H9 (cell line): Measurements from ENCODE around the gene EHD4. TPM values are rescaled to one million over a fixed set of nuclear protein-coding genes. Genes with fewer than 3 reads are reported as not detected.
A peak's percentile ranks its signal among the peaks of the same experiment; 100 is the strongest.

Experiments used
- DNase-seq: peaks from one replicate; pipeline ENCODE4 v3.0.0-alpha.2; 2017
- H2AFZ ChIP-seq: one replicate; pipeline ENCODE4 v1.6.1; 2013; ENCODE audit warnings: mild to moderate bottlenecking, low read length, control low read depth, moderate library complexity
- H2AK5ac ChIP-seq: 2 replicates; pipeline ENCODE4 v1.6.1; 2013; ENCODE audit warnings: low read length, control low read depth, mixed read lengths; ENCODE audit not compliant: insufficient read length
- H2BK120ac ChIP-seq: one replicate; pipeline ENCODE4 v1.6.1; 2013; ENCODE audit warnings: low read depth, mild to moderate bottlenecking, low read length, control low read depth, inconsistent platforms; ENCODE audit not compliant: poor library complexity, severe bottlenecking
- H2BK12ac ChIP-seq: 2 replicates; pipeline ENCODE4 v1.6.1; 2013; ENCODE audit warnings: low read length, control low read depth, mixed read lengths, low read depth; ENCODE audit not compliant: insufficient read length
- H2BK15ac ChIP-seq: 2 replicates; pipeline ENCODE4 v1.6.1; 2013; ENCODE audit warnings: low read depth, low read length, control low read depth
- H2BK20ac ChIP-seq: one replicate; pipeline ENCODE4 v1.6.1; 2013; ENCODE audit warnings: low read depth, mild to moderate bottlenecking, low read length, control low read depth, inconsistent platforms; ENCODE audit not compliant: poor library complexity, severe bottlenecking
- H2BK5ac ChIP-seq: 2 replicates; pipeline ENCODE4 v1.6.1; 2013; ENCODE audit warnings: low read length, control low read depth, mixed read lengths; ENCODE audit not compliant: insufficient read length
- H3K14ac ChIP-seq: 2 replicates; pipeline ENCODE4 v1.6.1; 2013; ENCODE audit warnings: low read length, control low read depth; ENCODE audit not compliant: insufficient read depth
- H3K18ac ChIP-seq: 2 replicates; pipeline ENCODE4 v1.6.1; 2013; ENCODE audit warnings: low read depth, mild to moderate bottlenecking, mixed read lengths, low read length, control low read depth; ENCODE audit not compliant: insufficient read length
- H3K23ac ChIP-seq: 2 replicates; pipeline ENCODE4 v1.6.1; 2013; ENCODE audit warnings: low read length, control low read depth, mixed read lengths, low read depth; ENCODE audit not compliant: insufficient read length
- H3K23me2 ChIP-seq: 2 replicates; pipeline ENCODE4 v1.6.1; 2013; ENCODE audit warnings: low read depth, mild to moderate bottlenecking, mixed read lengths, low read length, control low read depth; ENCODE audit not compliant: insufficient read length, poor library complexity, severe bottlenecking
- H3K27ac ChIP-seq: 2 replicates; pipeline ENCODE4 v1.5.1; 2013; ENCODE audit warnings: low read length, control low read depth, mixed read lengths, low read depth; ENCODE audit not compliant: insufficient read length
- H3K27me3 ChIP-seq: 2 replicates; pipeline ENCODE4 v1.6.1; 2013; ENCODE audit warnings: low read length, control low read depth, inconsistent platforms; ENCODE audit not compliant: insufficient read depth
- H3K4ac ChIP-seq: 2 replicates; pipeline ENCODE4 v1.6.1; 2013; ENCODE audit warnings: low read depth, mild to moderate bottlenecking, control low read depth, inconsistent platforms, low read length, moderate library complexity
- H3K4me1 ChIP-seq: 2 replicates; pipeline ENCODE4 v1.6.1; 2013; ENCODE audit warnings: low read length, control low read depth, inconsistent platforms; ENCODE audit not compliant: insufficient read depth
- H3K4me2 ChIP-seq: 2 replicates; pipeline ENCODE4 v1.6.1; 2013; ENCODE audit warnings: low read length, control low read depth, mixed read lengths; ENCODE audit not compliant: insufficient read length, insufficient read depth
- H3K56ac ChIP-seq: 2 replicates; pipeline ENCODE4 v1.6.1; 2013; ENCODE audit warnings: low read depth, mild to moderate bottlenecking, mixed read lengths, low read length, control low read depth; ENCODE audit not compliant: insufficient read length
- H3K79me1 ChIP-seq: 2 replicates; pipeline ENCODE4 v1.6.1; 2013; ENCODE audit warnings: low read depth, mild to moderate bottlenecking, moderate library complexity, low read length, control low read depth, inconsistent platforms; ENCODE audit not compliant: insufficient read depth, poor library complexity, severe bottlenecking
- H3K79me2 ChIP-seq: 2 replicates; pipeline ENCODE4 v1.6.1; 2013; ENCODE audit warnings: low read length, control low read depth, inconsistent platforms; ENCODE audit not compliant: insufficient read depth
- H3K9ac ChIP-seq: 2 replicates; pipeline ENCODE4 v1.6.1; 2013; ENCODE audit warnings: low read length, control low read depth, mixed read lengths; ENCODE audit not compliant: insufficient read length; ENCODE audit errors: extremely low read depth
- H3K9me3 ChIP-seq: one replicate; pipeline ENCODE4 v1.6.1; 2013; ENCODE audit warnings: low read depth, low read length, inconsistent platforms; ENCODE audit not compliant: control insufficient read depth
- H3T11ph ChIP-seq: one replicate; pipeline ENCODE4 v1.6.1; 2013; ENCODE audit warnings: mild to moderate bottlenecking, low read length, control low read depth, inconsistent platforms
- H4K20me1 ChIP-seq: one replicate; pipeline ENCODE4 v1.6.1; 2013; ENCODE audit not compliant: control insufficient read depth, insufficient read length, insufficient read depth
- H4K5ac ChIP-seq: 2 replicates; pipeline ENCODE4 v1.6.1; 2013; ENCODE audit warnings: low read depth, mild to moderate bottlenecking, mixed read lengths, low read length, control low read depth; ENCODE audit not compliant: insufficient read length
- H4K8ac ChIP-seq: replicated peaks from 2 replicates; pipeline ENCODE4 v1.6.1; 2013; ENCODE audit warnings: low read length, control low read depth, mixed read lengths, low read depth; ENCODE audit not compliant: insufficient read length
- H4K91ac ChIP-seq: 2 replicates; pipeline ENCODE4 v1.6.1; 2013; ENCODE audit warnings: low read depth, mild to moderate bottlenecking, moderate library complexity, mixed read lengths, low read length, control low read depth; ENCODE audit not compliant: insufficient read length
- H3K27ac Mint-ChIP-seq, 3 experiments: 2 replicates in 2 of 3; 3 replicates in 1 of 3; pipeline ENCODE4 v1.8.0; 2020 to 2021; ENCODE audit warnings: mixed read lengths in 3 of 3, mild to moderate bottlenecking in 1 of 3, moderate library complexity in 1 of 3
- H3K27me3 Mint-ChIP-seq: 2 replicates; pipeline ENCODE4 v1.8.0; 2021; ENCODE audit warnings: low read depth, mild to moderate bottlenecking, moderate library complexity, mixed read lengths
- H3K36me3 Mint-ChIP-seq, 3 experiments: 2 replicates in 2 of 3; 3 replicates in 1 of 3; pipeline ENCODE4 v1.8.0; 2020 to 2021; ENCODE audit warnings: low read depth in 3 of 3, mixed read lengths in 3 of 3; ENCODE audit not compliant: insufficient read depth in 1 of 3
- H3K4me1 Mint-ChIP-seq, 2 experiments: 2 replicates each; pipeline ENCODE4 v1.8.0; 2020; ENCODE audit warnings: mixed read lengths in 2 of 2
- H3K4me3 Mint-ChIP-seq, 2 experiments: 2 replicates in 1 of 2; 3 replicates in 1 of 2; pipeline ENCODE4 v1.8.0; 2020 to 2021; ENCODE audit warnings: mild to moderate bottlenecking in 2 of 2, mixed read lengths in 2 of 2, moderate library complexity in 1 of 2
- H3K9me3 Mint-ChIP-seq, 2 experiments: 2 replicates in 1 of 2; 3 replicates in 1 of 2; pipeline ENCODE4 v1.8.0; 2020; ENCODE audit warnings: mild to moderate bottlenecking in 2 of 2, mixed read lengths in 2 of 2, moderate library complexity in 1 of 2
- CTCF ChIP-seq: fragments of 200-600 bp; sonication (generic); conservative IDR thresholded peaks from 3 replicates; pipeline ENCODE4 v1.8.0; 2021; ENCODE audit warnings: antibody characterized with exemption, mild to moderate bottlenecking
- WGBS: extraction: QIAGEN DNeasy Blood & Tissue Kit; methylation state at CpG from one replicate; pipeline ENCODE4 v1.1.7; 2013; ENCODE audit warnings: missing lambda C conversion rate, low lambda C conversion rate, mixed read lengths; ENCODE audit not compliant: insufficient read length; ENCODE audit errors: extremely low coverage; 5-methylcytosine and 5-hydroxymethylcytosine counted together
- total RNA-seq: library from RNA; stranded (reverse); gene quantifications from 2 replicates; pipeline ENCODE4 v1.2.1, GENCODE V29; 2021

EHD4 gene
- total RNA-seq, 1 experiment from 2014 or later = 22.9 TPM

- H2AFZ ChIP-seq = no peak overlapping the region
- peaks cover 3 to 25% (median 21%) of the 10 kb centered on the region in 3 experiments; a peak in 6 of 7 replicates for H3K36me3 Mint-ChIP-seq
- no peaks in the 10 kb centered on the region for H3K9me3 Mint-ChIP-seq
- H3K4ac ChIP-seq = no peak overlapping the region
- H3K4me3 Mint-ChIP-seq = no peak overlapping the region
- no peaks in the 10 kb centered on the region for H3K79me1 ChIP-seq
- H3K9ac ChIP-seq = no peak overlapping the region
- no peak overlapping the region for H2AK5ac ChIP-seq
- no peak overlapping the region for H4K91ac ChIP-seq
- peaks cover 3% of the 10 kb centered on the region for H3K23me2 ChIP-seq
- no peak overlapping the region for H3T11ph ChIP-seq
- no peak overlapping the region for H2BK12ac ChIP-seq
- H3K4me1 ChIP-seq = no peaks in the 10 kb centered on the region
- no peaks in the 10 kb centered on the region for H3K79me2 ChIP-seq
- H3K23ac ChIP-seq = no peak overlapping the region
- no peak overlapping the region for H2BK5ac ChIP-seq
- H3K27me3 ChIP-seq = no peaks in the 10 kb centered on the region
- no peak for TF ChIP-seq CTCF
- H3K27me3 Mint-ChIP-seq = peaks cover 3% of the 10 kb centered on the region
- H3K18ac ChIP-seq = no peak overlapping the region
- WGBS = no CpG with 5 or more reads among the region's 9 CpGs
- H3K9me3 ChIP-seq = no peaks in the 10 kb centered on the region
- no peak overlapping the region for H2BK20ac ChIP-seq
- H4K20me1 ChIP-seq = peaks cover 3% of the 10 kb centered on the region
- H3K56ac ChIP-seq = no peak overlapping the region
- no peak overlapping the region for H4K5ac ChIP-seq
- H3K4me1 Mint-ChIP-seq = 0 out of 4 replicates have a peak, but pooled peaks cover 0 to 5% of the 10 kb centered on the region in 2 experiments
- H2BK120ac ChIP-seq = no peak overlapping the region
- H2BK15ac ChIP-seq = no peak overlapping the region
- H3K4me2 ChIP-seq = no peak overlapping the region
- H3K27ac Mint-ChIP-seq = peak overlapping the region in 1 of 3 experiments; percentile 9; a peak in 2 of 7 replicates
- H3K14ac ChIP-seq = no peak overlapping the region
- DNase-seq = no peak
- no peak overlapping the region for H3K27ac ChIP-seq
- no peak overlapping the region for H4K8ac ChIP-seq
These were observed 124.4 kb downstream of the EHD4 start for GRCh38 chr15:41847981-41848380.
